H9 (cell line): Measurements from ENCODE around the gene HSPA9. TPM values are rescaled to one million over a fixed set of nuclear protein-coding genes. Genes with fewer than 3 reads are reported as not detected.

Experiments
- DNase-seq: peaks from one replicate; pipeline ENCODE4 v3.0.0-alpha.2; 2017
- H2AFZ ChIP-seq: one replicate; pipeline ENCODE4 v1.6.1; 2013; ENCODE audit warnings: mild to moderate bottlenecking, low read length, control low read depth, moderate library complexity
- H2AK5ac ChIP-seq: 2 replicates; pipeline ENCODE4 v1.6.1; 2013; ENCODE audit warnings: low read length, control low read depth, mixed read lengths; ENCODE audit not compliant: insufficient read length
- H2BK120ac ChIP-seq: one replicate; pipeline ENCODE4 v1.6.1; 2013; ENCODE audit warnings: low read depth, mild to moderate bottlenecking, low read length, control low read depth, inconsistent platforms; ENCODE audit not compliant: poor library complexity, severe bottlenecking
- H2BK12ac ChIP-seq: 2 replicates; pipeline ENCODE4 v1.6.1; 2013; ENCODE audit warnings: low read length, control low read depth, mixed read lengths, low read depth; ENCODE audit not compliant: insufficient read length
- H2BK15ac ChIP-seq: 2 replicates; pipeline ENCODE4 v1.6.1; 2013; ENCODE audit warnings: low read depth, low read length, control low read depth
- H2BK20ac ChIP-seq: one replicate; pipeline ENCODE4 v1.6.1; 2013; ENCODE audit warnings: low read depth, mild to moderate bottlenecking, low read length, control low read depth, inconsistent platforms; ENCODE audit not compliant: poor library complexity, severe bottlenecking
- H2BK5ac ChIP-seq: 2 replicates; pipeline ENCODE4 v1.6.1; 2013; ENCODE audit warnings: low read length, control low read depth, mixed read lengths; ENCODE audit not compliant: insufficient read length
- H3K14ac ChIP-seq: 2 replicates; pipeline ENCODE4 v1.6.1; 2013; ENCODE audit warnings: low read length, control low read depth; ENCODE audit not compliant: insufficient read depth
- H3K18ac ChIP-seq: 2 replicates; pipeline ENCODE4 v1.6.1; 2013; ENCODE audit warnings: low read depth, mild to moderate bottlenecking, mixed read lengths, low read length, control low read depth; ENCODE audit not compliant: insufficient read length
- H3K23ac ChIP-seq: 2 replicates; pipeline ENCODE4 v1.6.1; 2013; ENCODE audit warnings: low read length, control low read depth, mixed read lengths, low read depth; ENCODE audit not compliant: insufficient read length
- H3K23me2 ChIP-seq: 2 replicates; pipeline ENCODE4 v1.6.1; 2013; ENCODE audit warnings: low read depth, mild to moderate bottlenecking, mixed read lengths, low read length, control low read depth; ENCODE audit not compliant: insufficient read length, poor library complexity, severe bottlenecking
- H3K27ac ChIP-seq: 2 replicates; pipeline ENCODE4 v1.5.1; 2013; ENCODE audit warnings: low read length, control low read depth, mixed read lengths, low read depth; ENCODE audit not compliant: insufficient read length
- H3K27me3 ChIP-seq: 2 replicates; pipeline ENCODE4 v1.6.1; 2013; ENCODE audit warnings: low read length, control low read depth, inconsistent platforms; ENCODE audit not compliant: insufficient read depth
- H3K4ac ChIP-seq: 2 replicates; pipeline ENCODE4 v1.6.1; 2013; ENCODE audit warnings: low read depth, mild to moderate bottlenecking, control low read depth, inconsistent platforms, low read length, moderate library complexity
- H3K4me1 ChIP-seq: 2 replicates; pipeline ENCODE4 v1.6.1; 2013; ENCODE audit warnings: low read length, control low read depth, inconsistent platforms; ENCODE audit not compliant: insufficient read depth
- H3K4me2 ChIP-seq: 2 replicates; pipeline ENCODE4 v1.6.1; 2013; ENCODE audit warnings: low read length, control low read depth, mixed read lengths; ENCODE audit not compliant: insufficient read length, insufficient read depth
- H3K56ac ChIP-seq: 2 replicates; pipeline ENCODE4 v1.6.1; 2013; ENCODE audit warnings: low read depth, mild to moderate bottlenecking, mixed read lengths, low read length, control low read depth; ENCODE audit not compliant: insufficient read length
- H3K79me1 ChIP-seq: 2 replicates; pipeline ENCODE4 v1.6.1; 2013; ENCODE audit warnings: low read depth, mild to moderate bottlenecking, moderate library complexity, low read length, control low read depth, inconsistent platforms; ENCODE audit not compliant: insufficient read depth, poor library complexity, severe bottlenecking
- H3K79me2 ChIP-seq: 2 replicates; pipeline ENCODE4 v1.6.1; 2013; ENCODE audit warnings: low read length, control low read depth, inconsistent platforms; ENCODE audit not compliant: insufficient read depth
- H3K9ac ChIP-seq: 2 replicates; pipeline ENCODE4 v1.6.1; 2013; ENCODE audit warnings: low read length, control low read depth, mixed read lengths; ENCODE audit not compliant: insufficient read length; ENCODE audit errors: extremely low read depth
- H3K9me3 ChIP-seq: one replicate; pipeline ENCODE4 v1.6.1; 2013; ENCODE audit warnings: low read depth, low read length, inconsistent platforms; ENCODE audit not compliant: control insufficient read depth
- H3T11ph ChIP-seq: one replicate; pipeline ENCODE4 v1.6.1; 2013; ENCODE audit warnings: mild to moderate bottlenecking, low read length, control low read depth, inconsistent platforms
- H4K20me1 ChIP-seq: one replicate; pipeline ENCODE4 v1.6.1; 2013; ENCODE audit not compliant: control insufficient read depth, insufficient read length, insufficient read depth
- H4K5ac ChIP-seq: 2 replicates; pipeline ENCODE4 v1.6.1; 2013; ENCODE audit warnings: low read depth, mild to moderate bottlenecking, mixed read lengths, low read length, control low read depth; ENCODE audit not compliant: insufficient read length
- H4K8ac ChIP-seq: replicated peaks from 2 replicates; pipeline ENCODE4 v1.6.1; 2013; ENCODE audit warnings: low read length, control low read depth, mixed read lengths, low read depth; ENCODE audit not compliant: insufficient read length
- H4K91ac ChIP-seq: 2 replicates; pipeline ENCODE4 v1.6.1; 2013; ENCODE audit warnings: low read depth, mild to moderate bottlenecking, moderate library complexity, mixed read lengths, low read length, control low read depth; ENCODE audit not compliant: insufficient read length
- H3K27ac Mint-ChIP-seq, 3 experiments: 2 replicates in 2 of 3; 3 replicates in 1 of 3; pipeline ENCODE4 v1.8.0; 2020 to 2021; ENCODE audit warnings: mixed read lengths in 3 of 3, mild to moderate bottlenecking in 1 of 3, moderate library complexity in 1 of 3
- H3K27me3 Mint-ChIP-seq: 2 replicates; pipeline ENCODE4 v1.8.0; 2021; ENCODE audit warnings: low read depth, mild to moderate bottlenecking, moderate library complexity, mixed read lengths
- H3K36me3 Mint-ChIP-seq, 3 experiments: 2 replicates in 2 of 3; 3 replicates in 1 of 3; pipeline ENCODE4 v1.8.0; 2020 to 2021; ENCODE audit warnings: low read depth in 3 of 3, mixed read lengths in 3 of 3; ENCODE audit not compliant: insufficient read depth in 1 of 3
- H3K4me1 Mint-ChIP-seq, 2 experiments: 2 replicates each; pipeline ENCODE4 v1.8.0; 2020; ENCODE audit warnings: mixed read lengths in 2 of 2
- H3K4me3 Mint-ChIP-seq, 2 experiments: 2 replicates in 1 of 2; 3 replicates in 1 of 2; pipeline ENCODE4 v1.8.0; 2020 to 2021; ENCODE audit warnings: mild to moderate bottlenecking in 2 of 2, mixed read lengths in 2 of 2, moderate library complexity in 1 of 2
- H3K9me3 Mint-ChIP-seq, 2 experiments: 2 replicates in 1 of 2; 3 replicates in 1 of 2; pipeline ENCODE4 v1.8.0; 2020; ENCODE audit warnings: mild to moderate bottlenecking in 2 of 2, mixed read lengths in 2 of 2, moderate library complexity in 1 of 2
- WGBS: extraction: QIAGEN DNeasy Blood & Tissue Kit; methylation state at CpG from one replicate; pipeline ENCODE4 v1.1.7; 2013; ENCODE audit warnings: missing lambda C conversion rate, low lambda C conversion rate, mixed read lengths; ENCODE audit not compliant: insufficient read length; ENCODE audit errors: extremely low coverage; 5-methylcytosine and 5-hydroxymethylcytosine counted together
- total RNA-seq: library from RNA; stranded (reverse); gene quantifications from 2 replicates; pipeline ENCODE4 v1.2.1, GENCODE V29; 2021
- TF ChIP-seq, protein P1 (sequence below): fragments of 200-600 bp; sonication (generic); conservative IDR thresholded peaks from 3 replicates; pipeline ENCODE4 v1.8.0; 2021; ENCODE audit warnings: antibody characterized with exemption, mild to moderate bottlenecking

HSPA9 gene
- total RNA-seq, 1 experiment from 2014 or later: 397 TPM

DNA sequence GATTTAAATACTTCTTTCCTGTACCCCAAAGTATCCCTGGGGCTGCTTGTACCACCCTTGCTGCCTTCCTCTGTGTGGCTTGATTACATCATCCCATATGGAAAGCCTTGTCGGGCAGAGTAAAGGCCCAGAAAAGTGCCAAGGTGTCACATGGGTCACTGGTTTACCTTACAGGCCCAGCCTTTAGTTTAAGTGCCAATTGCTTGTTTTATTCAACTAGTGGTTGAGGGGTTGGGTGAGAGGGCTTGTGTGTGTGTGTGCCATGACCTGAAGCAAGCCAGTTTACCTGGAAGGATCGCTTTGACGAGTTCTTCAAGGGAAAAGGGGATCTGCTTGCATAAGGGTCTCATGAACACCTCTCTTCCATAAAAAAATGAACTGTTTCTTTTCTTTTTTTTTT lies 7.8 kb upstream of the HSPA9 start:
- Histone ChIP-seq H2BK15ac (no peak overlapping the region), H2BK12ac (no peak overlapping the region), H2AK5ac (no peak overlapping the region), H3K56ac (no peak overlapping the region), H3K27ac (no peak overlapping the region), H3K9me3 (no peaks in the 10 kb centered on the region), H3K4me1 (no peaks in the 10 kb centered on the region), H2AFZ (no peak overlapping the region), H3T11ph (no peak overlapping the region), H2BK5ac (no peak overlapping the region), H2BK120ac (no peak overlapping the region), H4K20me1 (no peaks in the 10 kb centered on the region), H3K23ac (no peak overlapping the region), H3K14ac (no peak overlapping the region), H3K23me2 (no peaks in the 10 kb centered on the region), H3K4ac (no peak overlapping the region), H3K18ac (no peak overlapping the region), H4K5ac (no peak overlapping the region), H3K79me2 (no peaks in the 10 kb centered on the region), H2BK20ac (no peak overlapping the region), H3K9ac (no peak overlapping the region), H3K27me3 (no peaks in the 10 kb centered on the region), H4K91ac (no peak overlapping the region), H4K8ac (no peak overlapping the region), H3K4me2 (no peak overlapping the region), H3K79me1 (no peaks in the 10 kb centered on the region)
- Mint-ChIP-seq H3K27ac (no peak overlapping the region), H3K4me1 (peaks cover 0 to 3% of the 10 kb centered on the region in 2 experiments; a peak in 2 of 4 replicates), H3K9me3 (no peaks in the 10 kb centered on the region), H3K36me3 (no peaks in the 10 kb centered on the region), H3K27me3 (no peaks in the 10 kb centered on the region), H3K4me3 (no peak overlapping the region)
- TF ChIP-seq, protein P1, sequence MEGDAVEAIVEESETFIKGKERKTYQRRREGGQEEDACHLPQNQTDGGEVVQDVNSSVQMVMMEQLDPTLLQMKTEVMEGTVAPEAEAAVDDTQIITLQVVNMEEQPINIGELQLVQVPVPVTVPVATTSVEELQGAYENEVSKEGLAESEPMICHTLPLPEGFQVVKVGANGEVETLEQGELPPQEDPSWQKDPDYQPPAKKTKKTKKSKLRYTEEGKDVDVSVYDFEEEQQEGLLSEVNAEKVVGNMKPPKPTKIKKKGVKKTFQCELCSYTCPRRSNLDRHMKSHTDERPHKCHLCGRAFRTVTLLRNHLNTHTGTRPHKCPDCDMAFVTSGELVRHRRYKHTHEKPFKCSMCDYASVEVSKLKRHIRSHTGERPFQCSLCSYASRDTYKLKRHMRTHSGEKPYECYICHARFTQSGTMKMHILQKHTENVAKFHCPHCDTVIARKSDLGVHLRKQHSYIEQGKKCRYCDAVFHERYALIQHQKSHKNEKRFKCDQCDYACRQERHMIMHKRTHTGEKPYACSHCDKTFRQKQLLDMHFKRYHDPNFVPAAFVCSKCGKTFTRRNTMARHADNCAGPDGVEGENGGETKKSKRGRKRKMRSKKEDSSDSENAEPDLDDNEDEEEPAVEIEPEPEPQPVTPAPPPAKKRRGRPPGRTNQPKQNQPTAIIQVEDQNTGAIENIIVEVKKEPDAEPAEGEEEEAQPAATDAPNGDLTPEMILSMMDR: no peak
- no peak for DNase-seq
- WGBS: no CpG with 5 or more reads among the region's 3 CpGs
